ENCODE measurements around the gene SYNJ1.
A peak's percentile ranks its signal among the peaks of the same experiment; 100 is the strongest.
"Not testable (repeated sequence)": the region's sequence is repeated elsewhere in the genome, so short reads cannot be mapped to it uniquely, and the experiment has no call there.

The SYNJ1 gene

GRCh38 chr21:32666258-32666657, 61.6 kb downstream of the SYNJ1 start:
- Histone ChIP-seq H3K4me3 (ENCODE audit: low read depth, low read length) (no peak overlapping the region), H3K36me3 (peaks cover 22% of the 10 kb centered on the region), H3K27me3 (no peaks in the 10 kb centered on the region), H3K4me1 (no peaks in the 10 kb centered on the region), H3K9me3 (no peaks in the 10 kb centered on the region)
- DNase-seq, result no peak
- TF ChIP-seq, protein P1, sequence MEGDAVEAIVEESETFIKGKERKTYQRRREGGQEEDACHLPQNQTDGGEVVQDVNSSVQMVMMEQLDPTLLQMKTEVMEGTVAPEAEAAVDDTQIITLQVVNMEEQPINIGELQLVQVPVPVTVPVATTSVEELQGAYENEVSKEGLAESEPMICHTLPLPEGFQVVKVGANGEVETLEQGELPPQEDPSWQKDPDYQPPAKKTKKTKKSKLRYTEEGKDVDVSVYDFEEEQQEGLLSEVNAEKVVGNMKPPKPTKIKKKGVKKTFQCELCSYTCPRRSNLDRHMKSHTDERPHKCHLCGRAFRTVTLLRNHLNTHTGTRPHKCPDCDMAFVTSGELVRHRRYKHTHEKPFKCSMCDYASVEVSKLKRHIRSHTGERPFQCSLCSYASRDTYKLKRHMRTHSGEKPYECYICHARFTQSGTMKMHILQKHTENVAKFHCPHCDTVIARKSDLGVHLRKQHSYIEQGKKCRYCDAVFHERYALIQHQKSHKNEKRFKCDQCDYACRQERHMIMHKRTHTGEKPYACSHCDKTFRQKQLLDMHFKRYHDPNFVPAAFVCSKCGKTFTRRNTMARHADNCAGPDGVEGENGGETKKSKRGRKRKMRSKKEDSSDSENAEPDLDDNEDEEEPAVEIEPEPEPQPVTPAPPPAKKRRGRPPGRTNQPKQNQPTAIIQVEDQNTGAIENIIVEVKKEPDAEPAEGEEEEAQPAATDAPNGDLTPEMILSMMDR (IDR thresholded peaks at IDR 0.05; ENCODE audit: low read depth, low read length), result no peak

DNA sequence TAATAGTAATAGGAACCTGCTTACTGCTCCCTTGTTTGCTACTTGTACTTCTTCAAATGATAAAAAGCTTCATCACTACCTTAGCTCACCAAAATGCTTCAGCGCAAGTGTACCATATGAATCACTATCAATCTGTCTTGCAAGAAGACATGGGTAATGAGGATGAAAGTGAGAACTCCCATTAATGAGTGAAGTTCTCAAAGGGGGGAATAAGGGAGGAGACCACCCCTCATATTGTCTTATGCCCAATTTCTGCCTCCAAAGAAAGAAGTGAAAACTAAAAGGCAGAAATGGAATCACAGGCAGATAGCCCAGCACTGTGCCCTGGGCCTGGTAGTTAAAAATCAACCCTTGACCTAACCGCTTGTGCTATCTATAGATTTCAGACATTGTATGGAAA, 63.7 kb downstream of the SYNJ1 start:
- not testable (repeated sequence) for H3K9me3 ChIP-seq; DNase-seq; H3K4me1 ChIP-seq; H3K4me3 ChIP-seq (ENCODE audit: low read depth, low read length); H3K27me3 ChIP-seq
- peaks cover 21% of the 10 kb centered on the region for H3K36me3 ChIP-seq

- H3K4me3 ChIP-seq (ENCODE audit: low read depth, low read length); DNase-seq; H3K9me3 ChIP-seq; H3K27me3 ChIP-seq; H3K4me1 ChIP-seq: not testable (repeated sequence)
- peaks cover 18% of the 10 kb centered on the region for H3K36me3 ChIP-seq
Observed at GRCh38 chr21:32661981-32662380, 65.8 kb downstream of the SYNJ1 start.

DNA sequence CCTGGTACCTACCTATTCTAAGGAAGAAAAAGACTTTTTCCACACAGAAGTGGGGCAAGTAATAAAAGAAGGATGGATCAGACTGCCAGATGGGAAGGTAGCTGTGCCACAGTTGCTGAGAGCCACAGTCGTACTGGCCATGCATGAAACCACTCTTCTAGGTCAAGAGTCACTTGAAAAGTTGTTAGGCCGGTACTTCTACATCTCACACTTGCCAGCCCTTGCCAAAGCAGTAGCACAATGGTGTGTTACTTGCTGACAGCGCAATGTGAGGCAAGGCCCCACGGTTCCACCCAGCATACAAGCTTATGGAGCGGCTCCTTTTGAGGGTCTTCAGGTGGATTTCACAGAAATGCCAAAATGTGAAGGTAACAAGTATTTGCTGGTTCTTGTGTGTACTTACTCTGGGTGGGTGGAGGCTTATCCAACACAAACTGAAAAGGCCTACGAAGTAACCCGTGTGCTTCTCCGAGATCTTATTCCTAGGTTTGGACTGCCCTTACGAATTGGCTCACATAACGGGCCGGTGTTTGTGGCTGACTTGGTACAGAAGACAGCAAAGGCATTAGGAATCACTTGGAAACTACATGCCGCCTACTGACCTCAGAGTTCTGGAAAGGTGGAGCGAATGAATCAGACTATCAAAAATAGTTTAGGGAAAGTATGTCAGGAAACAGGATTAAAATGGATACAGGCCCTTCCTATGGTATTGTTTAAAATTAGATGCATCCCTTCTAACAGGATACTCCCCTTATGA, 66.6 kb downstream of the SYNJ1 start:
- not testable (repeated sequence) for DNase-seq; H3K27me3 ChIP-seq; H3K9me3 ChIP-seq; H3K4me1 ChIP-seq; H3K4me3 ChIP-seq (ENCODE audit: low read depth, low read length)
- peaks cover 15% of the 10 kb centered on the region for H3K36me3 ChIP-seq

- no peaks in the 10 kb centered on the region for H3K9me3 ChIP-seq
- H3K4me1 ChIP-seq, result no peaks in the 10 kb centered on the region
- no peak for DNase-seq
- TF ChIP-seq, protein P1 (IDR thresholded peaks at IDR 0.05; ENCODE audit: low read depth, low read length), result no peak
- no peak overlapping the region for H3K4me3 ChIP-seq (ENCODE audit: low read depth, low read length)
- H3K36me3 ChIP-seq, result peaks cover 5% of the 10 kb centered on the region
- no peaks in the 10 kb centered on the region for H3K27me3 ChIP-seq
Observed at GRCh38 chr21:32658524-32658923, 69.3 kb downstream of the SYNJ1 start.

- Histone ChIP-seq H3K4me1 (no peaks in the 10 kb centered on the region), H3K4me3 (ENCODE audit: low read depth, low read length) (no peak overlapping the region), H3K27me3 (no peaks in the 10 kb centered on the region), H3K9me3 (no peaks in the 10 kb centered on the region), H3K36me3 (peaks cover 3% of the 10 kb centered on the region; the same call in 1 of the 2 replicates)
- TF ChIP-seq, protein P1 (IDR thresholded peaks at IDR 0.05; ENCODE audit: low read depth, low read length), result peak; percentile 86
- peak; percentile 30 for DNase-seq
Observed at GRCh38 chr21:32653326-32653901, 74.4 kb downstream of the SYNJ1 start.

- Histone ChIP-seq H3K4me1 (no peaks in the 10 kb centered on the region), H3K36me3 (no peaks in the 10 kb centered on the region), H3K9me3 (no peaks in the 10 kb centered on the region), H3K27me3 (no peaks in the 10 kb centered on the region), H3K4me3 (ENCODE audit: low read depth, low read length) (no peak overlapping the region)
- no peak for DNase-seq
- TF ChIP-seq, protein P1 (IDR thresholded peaks at IDR 0.05; ENCODE audit: low read depth, low read length), result no peak
Observed at GRCh38 chr21:32648165-32648564, 79.6 kb downstream of the SYNJ1 start.

Measured in BE2C (cell line).